HepG2 (cell line): ENCODE measurements around the gene SLC35A1. TPM values are rescaled to one million over a fixed set of nuclear protein-coding genes. Genes with fewer than 3 reads are reported as not detected.

Experiments used
- ATAC-seq: fragments of 200-7000 bp; cut with Tn5 transposase; 3 replicates; pipeline ENCODE4 v1.9.1; 2020; ENCODE audit warnings: mild to moderate bottlenecking, moderate library complexity
- BruUV-seq: library from RNA; stranded (reverse); fragments of 400-500 nt; replicated peaks from 2 replicates; lab custom pipeline; 2021; lab: Mats Ljungman, UMichigan
- CTCF ChIA-PET: fragments of 300-600 bp; formaldehyde crosslinking; extraction: SDS; loops from one replicate; lab custom pipeline; 2021; ENCODE audit warnings: low total read pairs, inconsistent platforms, low intra/inter-chr PET ratio; lab: Yijun Ruan, JAX
- POLR2A ChIA-PET: fragments of 350-600 bp; sonication (Branson Sonifier 250); formaldehyde crosslinking; loops from one replicate; lab custom pipeline; 2020; ENCODE audit warnings: antibody characterized with exemption, inconsistent platforms; lab: Yijun Ruan, JAX
- DNase-seq: peaks from one replicate; pipeline ENCODE4 v3.0.0-alpha.2; 2015; ENCODE audit warnings: low spot score
- FAIRE-seq: peaks from 3 replicates; lab custom pipeline; 2011; peaks lifted over from hg19 to GRCh38; lab: Jason Lieb, UNC
- H2AFZ ChIP-seq: one replicate; pipeline ENCODE4 v1.6.1; 2011; ENCODE audit warnings: low read length, inconsistent platforms
- H3K27ac ChIP-seq: fragments of 300-600 bp; 3 replicates; pipeline ENCODE4 v1.8.0; 2011; ENCODE audit warnings: mixed run types, mild to moderate bottlenecking, mixed read lengths, low read length, inconsistent platforms; ENCODE audit not compliant: insufficient read depth; ENCODE audit errors: extremely low read length
- H3K27me3 ChIP-seq, 2 experiments: fragments of 200-600 bp in 1 of 2; 2 replicates in 1 of 2; 3 replicates in 1 of 2; pipeline versions ENCODE4 v1.6.0 to v1.8.0; 2011; ENCODE audit warnings: low read length in 2 of 2, mild to moderate bottlenecking in 2 of 2, moderate library complexity in 2 of 2, inconsistent platforms in 1 of 2; ENCODE audit not compliant: insufficient read depth in 2 of 2, control insufficient read depth in 1 of 2
- H3K36me3 ChIP-seq, 2 experiments: fragments of 200-600 bp in 1 of 2; replicated peaks in 1 of 2; 2 replicates in 1 of 2; 3 replicates in 1 of 2; pipeline versions ENCODE4 v1.5.1 to v1.8.0; 2011; ENCODE audit warnings: low read length in 2 of 2, inconsistent platforms in 1 of 2; ENCODE audit not compliant: insufficient read depth in 2 of 2, control insufficient read depth in 1 of 2
- H3K4me1 ChIP-seq: 2 replicates; pipeline ENCODE4 v1.5.1; 2012; ENCODE audit warnings: low read length, inconsistent platforms; ENCODE audit not compliant: insufficient read depth
- H3K4me2 ChIP-seq: 2 replicates; pipeline ENCODE4 v1.6.0; 2011; ENCODE audit warnings: low read depth, low read length, inconsistent platforms
- H3K4me3 ChIP-seq, 3 experiments: fragments of 200-600 bp in 1 of 3; sonication (generic), shearing (Covaris generic) in 1 of 3; replicated peaks in 1 of 3; 2 replicates each; pipeline ENCODE4 v1.5.1; 2011 to 2016; ENCODE audit warnings: low read length in 3 of 3, inconsistent platforms in 2 of 3, low read depth in 2 of 3, mild to moderate bottlenecking in 2 of 3, control low read depth in 1 of 3, mixed read lengths in 1 of 3; ENCODE audit not compliant: insufficient read depth in 1 of 3
- H3K79me2 ChIP-seq: one replicate; pipeline ENCODE4 v1.6.1; 2011; ENCODE audit warnings: low read length, inconsistent platforms; ENCODE audit not compliant: insufficient read depth
- H3K9ac ChIP-seq: 2 replicates; pipeline ENCODE4 v1.6.0; 2011; ENCODE audit warnings: mild to moderate bottlenecking, low read depth, low read length, inconsistent platforms; ENCODE audit not compliant: insufficient read depth
- H3K9me3 ChIP-seq: 2 replicates; pipeline ENCODE4 v1.5.1; 2012; ENCODE audit warnings: mild to moderate bottlenecking, low read length
- H4K20me1 ChIP-seq: 2 replicates; pipeline ENCODE4 v1.6.0; 2011; ENCODE audit warnings: inconsistent platforms, mild to moderate bottlenecking, low read length, moderate library complexity; ENCODE audit not compliant: insufficient read depth
- CBX2 ChIP-seq, 2 experiments: fragments of 200-600 bp in 1 of 2; sonication (generic); formaldehyde crosslinking in 1 of 2; IDR thresholded peaks; 2 replicates each; pipeline versions ENCODE4 v1.7.0 to v1.8.1; 2018 to 2022; ENCODE audit warnings: low read depth in 2 of 2, low read length in 1 of 2, mild to moderate bottlenecking in 1 of 2, missing genetic modification reagents in 1 of 2
- POLR2G ChIP-seq: fragments of 200-400 bp; formaldehyde crosslinking; IDR thresholded peaks from 2 replicates; pipeline ENCODE4 v1.6.1; 2018; ENCODE audit warnings: mild to moderate bottlenecking, low read depth, low read length, moderate library complexity
- ZNF121 ChIP-seq: sonication (generic); formaldehyde crosslinking; IDR thresholded peaks from 2 replicates; pipeline ENCODE4 v1.5.0; 2020; ENCODE audit warnings: mild to moderate bottlenecking, missing genetic modification reagents
- ZNF841 ChIP-seq: sonication (generic); formaldehyde crosslinking; IDR thresholded peaks from 2 replicates; pipeline ENCODE4 v1.8.1; 2023; ENCODE audit warnings: missing genetic modification reagents, borderline replicate concordance
- WGBS: methylation state at CpG from one replicate; pipeline ENCODE4 v1.1.6; 2017; ENCODE audit warnings: low lambda C conversion rate; 5-methylcytosine and 5-hydroxymethylcytosine counted together
- in situ Hi-C: cut with HindIII; loops from 2 replicates; pipeline ENCODE4 v1.10.0; 2017; ENCODE audit warnings: low pct_unique_long_range_greater_than_20kb; ENCODE audit not compliant: extremely low pct_ligation_motif_present
- intact Hi-C: fragments of 100-400 bp; cut with micrococcal nuclease; formaldehyde crosslinking; loops from one replicate; pipeline ENCODE4 v1.10.0; 2022; ENCODE audit not compliant: unreplicated experiment
- polyA plus RNA-seq, 8 experiments: library from polyadenylated mRNA; depleted of rRNA in 3 of 8; stranded (reverse) in 7 of 8; unstranded in 1 of 8; fragments of >200 nt; fragmentation: Illumina TruSeq in 4 of 8; extraction: Trizol in 4 of 8; gene quantifications; 2 replicates each; pipeline versions ENCODE4 v1.2.1 to v1.2.3, GENCODE V29; 2011 to 2016; ENCODE audit warnings: low read depth in 4 of 8, missing spikeins in 1 of 8, mixed read lengths in 1 of 8; ENCODE audit not compliant: insufficient read depth in 1 of 8
- total RNA-seq, 5 experiments: library from RNA; depleted of rRNA; stranded (reverse); fragments of >200 nt; fragmentation: Illumina TruSeq; extraction: Trizol; gene quantifications; 2 replicates each; pipeline ENCODE4 v1.2.3, GENCODE V29; 2016; ENCODE audit warnings: low read depth in 1 of 5

Gene SLC35A1
- total and polyA plus RNA-seq, 2 of the 13 experiments (the other 11 are each of a cell fraction or from before 2014, with no cell fraction given) = 24.8 to 25.1 TPM

- no peaks in the 10 kb centered on the region for H4K20me1 ChIP-seq
- in situ Hi-C loops = no loop called here
- H3K4me2 ChIP-seq = no peak overlapping the region
- H3K9me3 ChIP-seq = no peaks in the 10 kb centered on the region
- no peaks in the 10 kb centered on the region for H3K27me3 ChIP-seq
- intact Hi-C loops = loop anchor here (5.0 kb wide), 1 partner anchor 134 kb away; no protein-coding TSS in a partner anchor
- POLR2A ChIA-PET = no interaction called here
- TF ChIP-seq CBX2 (IDR thresholded peaks at IDR 0.05; ENCODE audit: low read depth, low read length) (no peak), CBX2 (CRISPR knock-in tag; IDR thresholded peaks at IDR 0.05; ENCODE audit: low read depth) (no peak), ZNF121 (peak; percentile 77)
- TF ChIP-seq, all 625 proteins: peak for 1
- Histone ChIP-seq H3K4me1 (peaks cover 39% of the 10 kb centered on the region), H3K27ac (no peak overlapping the region), H3K79me2 (peaks cover 4% of the 10 kb centered on the region), H3K9ac (no peak overlapping the region), H3K36me3 (peaks cover 0 to 36% of the 10 kb centered on the region in 2 experiments; a peak in 4 of 5 replicates), H2AFZ (no peak overlapping the region), H3K4me3 (no peak overlapping the region)
- FAIRE-seq (no peak), DNase-seq (no peak), ATAC-seq (no peak)
- BruUV-seq = no TSS peak
- CTCF ChIA-PET = no interaction called here
- 100% methylated on average over 1 of the region's 1 CpG for WGBS
These were observed 65.9 kb downstream of the SLC35A1 start for GRCh38 chr6:87538510-87539260.

DNA sequence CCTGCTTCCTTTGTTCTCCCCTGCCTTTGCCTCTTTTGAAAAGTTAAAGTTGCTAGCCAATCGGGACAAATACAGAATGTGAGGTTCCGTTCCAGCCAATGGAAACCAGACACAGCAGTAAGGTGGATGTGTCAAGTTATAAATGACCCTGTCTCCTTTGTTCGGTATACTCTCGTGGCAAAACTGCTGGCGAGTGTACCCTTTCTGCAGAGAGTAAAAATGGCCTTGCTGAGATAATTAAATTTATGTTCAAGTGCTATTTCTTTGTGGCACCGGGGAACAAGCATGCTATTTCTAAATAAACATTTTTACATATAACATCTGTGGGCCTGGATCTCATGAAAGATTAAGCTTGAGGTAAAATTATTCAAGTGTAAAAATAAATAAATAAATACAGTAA is 66.8 kb downstream of the SLC35A1 start:
- no peaks in the 10 kb centered on the region for H3K27me3 ChIP-seq
- DNase-seq (no peak), FAIRE-seq (no peak), ATAC-seq (no peak)
- no peak overlapping the region for H3K4me3 ChIP-seq
- no peaks in the 10 kb centered on the region for H4K20me1 ChIP-seq
- TF ChIP-seq POLR2G = no peak
- TF ChIP-seq ZNF841 = no peak
- no peak overlapping the region for H3K27ac ChIP-seq
- H3K79me2 ChIP-seq = peaks cover 4% of the 10 kb centered on the region
- POLR2A ChIA-PET = no interaction called here
- intact Hi-C loops (loop anchor here (5.0 kb wide), 1 partner anchor 133 kb away; no protein-coding TSS in a partner anchor), in situ Hi-C loops (no loop called here)
- H3K4me1 ChIP-seq = peaks cover 30% of the 10 kb centered on the region
- CTCF ChIA-PET = no interaction called here
- H3K4me2 ChIP-seq = no peak overlapping the region
- no peak overlapping the region for H2AFZ ChIP-seq
- no peaks in the 10 kb centered on the region for H3K9me3 ChIP-seq
- no peak overlapping the region for H3K9ac ChIP-seq
- no TSS peak for BruUV-seq
- H3K36me3 ChIP-seq = peaks cover 0 to 45% of the 10 kb centered on the region in 2 experiments; a peak in 4 of 5 replicates
- WGBS = 82% methylated on average over 6 of the region's 6 CpGs
